ENCODE results near the gene PRRX2.

- TF ChIP-seq CTCF (IDR thresholded peaks at IDR 0.05), result no peak
- TF ChIP-seq POLR2A (IDR thresholded peaks at IDR 0.05), result no peak
- TF ChIP-seq POLR2AphosphoS5 (IDR thresholded peaks at IDR 0.05), result no peak
These were observed 44.7 kb downstream of the PRRX2 start for GRCh38 chr9:129710169-129710453.
